ENCODE data around the gene TBX5.

The TBX5 gene

DNA sequence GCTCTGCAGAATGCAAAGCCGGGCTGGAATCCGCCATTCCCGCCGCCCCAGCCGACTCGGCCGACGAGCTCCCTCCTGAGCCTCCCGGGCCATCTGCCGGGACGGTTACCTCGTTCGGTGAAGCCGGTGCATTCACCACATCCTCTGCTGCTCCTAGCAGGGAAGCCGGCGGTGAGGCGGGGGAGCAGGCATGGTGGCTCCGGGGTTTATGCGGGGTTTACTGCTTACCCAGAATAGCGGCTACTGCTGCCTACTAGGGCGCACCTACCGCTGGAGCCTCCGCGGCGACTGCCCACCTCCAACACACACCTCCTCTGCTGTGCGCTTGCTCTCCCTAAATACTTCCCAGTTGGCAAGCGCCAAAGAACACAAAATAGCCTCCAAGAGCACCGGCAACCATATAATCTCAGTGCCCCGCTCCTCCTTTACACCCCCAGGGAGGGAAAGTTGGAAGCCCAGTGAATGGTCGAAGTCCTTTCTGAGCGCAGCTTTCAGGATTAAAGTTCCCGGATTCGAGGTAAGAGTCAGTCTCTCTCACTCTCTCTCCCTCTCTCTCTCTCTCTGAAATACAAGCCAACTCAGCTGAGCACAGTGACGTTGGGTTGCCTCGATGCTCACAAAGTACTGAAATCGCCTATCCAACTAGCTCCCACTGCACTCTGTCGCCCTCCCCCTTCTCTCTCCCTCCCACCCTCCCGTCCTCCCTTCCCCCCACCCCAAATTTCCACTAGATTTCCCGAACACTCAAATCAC is at the start of gene TBX5:
Gene TBX5, minus strand, starts transcription at position 626 of the 753 bp plus-strand sequence. CDS start 2,246 bp downstream, outside the sequence.
- no peak for DNase-seq

GRCh38 chr12:114451657-114452056 is 45.7 kb upstream of the TBX5 start:
- no peak for DNase-seq

DNA sequence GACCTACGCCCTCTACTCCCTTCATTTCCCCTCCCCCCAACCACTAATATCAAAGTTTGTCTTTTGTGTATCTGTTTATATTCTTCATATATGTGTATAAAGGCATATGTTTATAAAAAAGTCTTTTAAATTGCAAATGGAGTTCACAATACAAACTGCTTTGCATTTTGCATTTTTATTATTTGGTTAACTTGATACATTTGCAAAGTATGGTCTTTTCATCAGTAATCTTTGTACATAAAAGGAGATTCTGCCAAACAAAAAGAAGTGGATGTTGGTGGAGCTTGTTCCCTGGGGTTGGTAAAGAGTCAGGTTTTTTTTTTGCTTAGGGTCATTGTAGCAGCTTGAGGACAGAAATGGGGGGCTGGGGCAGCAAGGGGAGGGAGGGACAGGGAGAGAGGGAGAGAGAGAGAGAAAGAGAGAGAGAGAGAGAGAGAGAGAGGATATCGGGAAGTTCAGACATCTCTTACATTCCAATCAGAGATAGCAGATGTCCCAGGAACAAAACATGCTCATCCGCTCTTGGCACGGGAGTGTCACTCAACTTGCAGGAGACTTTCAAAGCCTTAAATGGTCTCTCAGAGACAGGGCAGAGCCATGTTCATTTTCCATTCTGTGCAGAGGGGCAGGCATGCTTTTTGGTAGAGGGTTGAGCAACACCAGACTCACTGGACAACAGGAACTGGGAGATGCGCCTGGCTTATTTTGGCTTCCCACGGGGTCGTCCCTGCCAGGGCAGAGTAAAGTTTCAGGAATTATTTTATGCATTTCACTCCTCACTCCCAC is 44.8 kb upstream of the TBX5 start:
- no peak for DNase-seq

DNA sequence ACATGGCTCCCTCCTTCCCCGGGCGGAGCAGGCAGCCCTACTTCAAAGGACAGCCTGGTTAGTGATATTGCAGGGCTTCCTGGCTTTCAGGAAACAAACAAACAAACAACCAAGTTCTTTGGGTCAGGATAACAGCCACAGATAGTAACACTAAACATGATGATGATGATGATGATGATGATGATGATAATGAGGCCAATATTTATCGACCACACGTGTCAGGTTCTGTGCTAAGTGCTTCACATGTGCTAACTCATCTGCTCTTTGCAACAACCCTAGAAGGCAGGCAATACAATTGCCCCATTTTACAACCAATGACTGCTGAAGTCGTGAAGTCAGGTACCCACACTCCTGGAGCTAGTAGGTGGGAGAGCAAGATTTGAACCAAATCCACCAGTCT is 44.1 kb upstream of the TBX5 start:
- no peak for DNase-seq

DNA sequence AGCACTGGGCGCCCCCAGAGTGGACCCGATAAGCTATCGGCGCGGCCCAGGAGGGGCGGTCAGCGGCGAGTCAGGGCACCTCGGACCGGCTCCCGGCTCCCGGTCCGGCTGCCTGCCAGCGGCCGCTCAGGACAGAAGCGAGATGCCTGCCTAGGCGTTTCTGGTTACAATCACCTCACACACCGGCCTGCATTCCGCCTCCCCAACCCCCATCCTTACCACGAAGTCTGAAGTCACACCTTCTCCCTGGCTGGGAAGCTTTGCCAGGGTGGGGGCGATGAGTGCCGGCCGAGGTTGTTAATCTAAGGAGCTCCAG is 42.6 kb upstream of the TBX5 start:
- no peak for DNase-seq

- DNase-seq: no peak
Measured at GRCh38 chr12:114447799-114448617, 42.1 kb upstream of the TBX5 start.

- DNase-seq: no peak
Measured at GRCh38 chr12:114447274-114447716, 41.4 kb upstream of the TBX5 start.

DNA sequence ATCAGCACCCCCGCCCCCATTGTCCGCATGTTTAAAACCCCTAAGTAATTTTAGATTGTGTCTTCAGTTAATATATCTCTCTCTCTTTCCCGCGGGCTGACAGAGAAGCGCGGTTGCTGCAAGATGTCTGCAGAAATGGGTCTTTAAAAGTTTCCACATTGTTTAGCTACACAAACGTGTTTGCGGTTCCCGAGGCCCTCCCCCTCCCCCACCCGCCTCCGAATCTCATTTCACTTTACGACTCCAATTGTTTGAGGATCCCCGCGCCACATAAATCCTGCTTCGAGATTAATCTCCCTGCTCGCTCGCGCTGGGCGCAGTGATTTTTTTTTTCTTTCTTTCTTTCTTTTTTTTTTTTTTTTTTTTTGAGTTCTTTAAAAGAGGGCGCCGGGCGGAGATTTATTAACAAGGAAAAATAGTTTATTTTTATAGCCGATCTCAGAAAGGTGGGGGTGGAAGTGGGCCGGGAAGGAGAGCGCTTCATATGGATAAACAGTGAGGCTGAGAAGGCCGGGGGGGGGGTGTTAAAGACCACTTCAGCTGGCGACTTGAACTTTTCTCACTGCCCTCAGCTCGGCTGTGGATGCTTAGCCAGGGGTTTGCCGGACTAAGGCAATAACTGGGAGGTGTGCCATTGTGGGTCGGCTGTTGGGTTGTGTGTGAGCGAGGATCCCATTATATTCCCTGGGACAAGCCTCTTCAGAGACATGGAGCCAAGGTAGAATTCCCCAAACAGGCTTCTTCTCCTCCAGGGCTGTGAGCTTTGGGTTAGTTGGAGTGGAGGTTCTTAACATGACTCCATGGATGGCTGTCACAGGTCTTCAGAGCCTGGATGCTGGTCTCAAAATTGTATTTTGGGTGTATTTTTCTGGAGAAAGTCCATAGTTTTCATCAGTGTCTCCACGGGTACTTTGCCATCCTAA is 39.7 kb upstream of the TBX5 start:
- no peak for DNase-seq

DNA sequence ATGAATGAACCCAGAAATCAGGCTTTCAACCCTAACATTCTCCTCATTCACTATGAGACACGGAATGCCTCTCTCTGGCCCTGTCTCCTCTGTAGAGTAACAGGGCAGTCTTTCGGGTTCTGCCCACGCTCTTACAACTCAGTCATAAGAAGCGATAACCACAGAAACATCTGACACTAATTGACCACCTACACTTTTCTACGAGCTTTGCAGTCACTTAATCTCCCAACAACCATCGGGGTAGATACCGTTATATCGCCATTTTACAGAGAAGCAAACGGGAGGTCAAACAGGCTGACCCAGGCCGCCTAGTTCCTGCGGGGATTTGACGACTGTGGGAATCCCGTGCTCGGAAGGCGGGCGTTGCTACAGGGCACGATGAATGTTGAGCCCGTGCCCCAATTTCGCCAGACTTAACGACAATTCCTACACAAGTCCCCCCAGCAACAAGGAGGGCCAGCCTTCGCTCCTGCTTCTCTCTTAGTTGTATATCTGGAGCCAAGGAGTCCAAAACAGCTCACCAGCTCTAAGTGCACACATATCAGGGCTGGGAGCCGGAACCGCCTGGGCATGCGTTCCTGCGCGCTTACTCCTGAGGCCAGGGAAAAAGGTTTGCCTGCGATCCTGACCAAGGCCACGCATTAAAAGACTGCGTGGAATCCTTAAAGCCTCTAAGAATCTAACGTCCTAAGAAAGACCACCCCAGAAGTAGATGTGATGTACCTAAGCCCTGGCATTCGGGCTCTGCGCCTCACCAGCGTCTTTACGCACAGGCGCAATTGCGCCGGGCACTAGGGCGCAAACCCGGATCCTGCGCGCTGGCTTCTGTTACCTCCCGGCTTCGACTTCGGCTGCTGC is 38.7 kb upstream of the TBX5 start:
- no peak for DNase-seq

DNA sequence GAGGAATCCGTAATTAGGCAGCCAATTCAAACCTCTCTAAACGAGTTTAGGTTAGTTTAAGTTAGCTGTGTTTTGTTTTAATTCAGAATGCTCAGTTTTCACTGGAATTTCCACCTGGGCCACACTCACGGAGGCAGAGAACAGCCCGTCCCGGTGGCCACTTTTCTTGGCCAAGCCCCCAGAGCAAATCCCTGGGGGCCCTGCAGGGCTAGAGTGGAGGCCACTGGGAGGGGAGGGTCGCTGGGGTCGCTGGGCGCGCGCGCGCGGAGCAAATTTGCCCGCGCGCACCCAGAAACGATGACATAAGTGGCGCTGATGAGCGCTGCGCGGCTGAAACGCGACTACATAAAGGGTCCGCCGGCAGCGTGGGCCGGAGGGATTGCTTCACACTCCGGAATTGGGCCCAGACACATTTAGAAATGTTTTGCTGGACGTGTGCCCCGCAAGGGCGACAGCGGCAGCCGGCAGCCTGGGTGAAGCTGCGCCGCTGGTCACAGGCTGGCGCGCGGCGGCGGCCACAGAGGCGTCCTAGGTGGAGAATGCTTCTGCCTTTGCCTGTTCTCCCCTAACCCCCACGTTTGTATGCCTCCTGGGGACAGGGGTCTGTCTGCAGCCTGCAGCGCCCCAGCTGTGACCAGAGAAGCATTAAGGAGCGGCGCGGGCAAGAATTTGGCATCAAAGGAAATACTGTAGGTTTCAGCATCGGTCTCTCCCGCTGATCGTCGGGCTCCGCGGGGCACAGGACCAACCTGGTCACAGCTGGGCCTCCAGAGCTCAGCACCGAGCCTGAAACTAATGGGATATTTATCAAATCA is 37.9 kb upstream of the TBX5 start:
- no peak for DNase-seq

DNA sequence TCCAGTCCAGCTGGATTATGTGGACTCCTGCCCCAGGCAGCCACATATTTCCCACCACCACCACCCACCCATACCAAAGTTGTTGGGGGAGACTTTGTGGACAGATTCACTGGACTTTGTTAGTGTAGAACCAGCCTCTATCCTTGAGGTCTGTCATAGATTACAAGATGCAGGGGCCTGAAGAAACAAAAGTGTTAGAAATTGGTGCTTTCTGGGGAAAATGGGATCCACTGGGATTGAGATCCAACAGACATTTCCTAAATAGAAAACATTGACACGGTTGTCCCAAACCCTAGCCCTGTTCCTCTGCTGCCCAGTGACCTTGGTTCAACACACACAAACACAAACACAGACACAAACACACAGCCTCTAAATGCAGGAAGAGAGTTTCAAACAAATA is 36.6 kb upstream of the TBX5 start:
- no peak for DNase-seq

GRCh38 chr12:114441545-114441944 is 35.6 kb upstream of the TBX5 start:
- DNase-seq: no peak

- DNase-seq: no peak
Measured at GRCh38 chr12:114441039-114441383, 35.1 kb upstream of the TBX5 start.

GRCh38 chr12:114440270-114441038 is 34.5 kb upstream of the TBX5 start:
- no peak for DNase-seq

GRCh38 chr12:114439817-114440216 is 33.9 kb upstream of the TBX5 start:
- no peak for DNase-seq

- no peak for DNase-seq
Measured at GRCh38 chr12:114439261-114439683, 33.3 kb upstream of the TBX5 start.

DNA sequence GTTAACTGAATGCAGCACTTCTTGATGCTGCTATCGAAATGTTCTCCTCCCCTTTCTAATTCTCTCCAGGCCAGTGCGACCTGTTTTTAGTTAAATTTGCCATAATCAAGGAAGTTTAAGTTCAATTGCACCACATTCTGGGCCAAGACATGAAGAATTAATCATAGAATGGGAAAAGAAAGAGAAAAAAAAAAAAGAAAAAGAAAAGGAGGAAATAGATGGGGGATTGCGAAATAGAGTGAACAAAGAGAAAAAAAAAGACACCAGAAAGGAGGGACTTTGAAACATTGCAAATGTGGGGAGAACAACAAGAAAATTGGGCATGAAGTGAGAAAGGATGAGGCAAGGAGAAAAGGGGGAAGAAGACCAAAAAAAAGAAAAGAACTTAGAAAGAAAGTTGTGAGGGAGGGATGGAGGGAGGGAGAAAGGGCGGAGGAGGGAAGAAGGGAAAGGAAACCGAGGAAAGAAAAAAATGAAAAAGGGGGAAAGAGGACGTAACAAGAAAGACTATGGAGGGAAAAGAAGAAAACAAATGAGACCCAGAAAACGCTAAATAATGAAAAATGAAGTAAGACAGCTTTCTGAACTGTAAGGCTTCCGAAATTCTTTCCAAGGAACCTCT is 32.8 kb upstream of the TBX5 start:
- no peak for DNase-seq

DNA sequence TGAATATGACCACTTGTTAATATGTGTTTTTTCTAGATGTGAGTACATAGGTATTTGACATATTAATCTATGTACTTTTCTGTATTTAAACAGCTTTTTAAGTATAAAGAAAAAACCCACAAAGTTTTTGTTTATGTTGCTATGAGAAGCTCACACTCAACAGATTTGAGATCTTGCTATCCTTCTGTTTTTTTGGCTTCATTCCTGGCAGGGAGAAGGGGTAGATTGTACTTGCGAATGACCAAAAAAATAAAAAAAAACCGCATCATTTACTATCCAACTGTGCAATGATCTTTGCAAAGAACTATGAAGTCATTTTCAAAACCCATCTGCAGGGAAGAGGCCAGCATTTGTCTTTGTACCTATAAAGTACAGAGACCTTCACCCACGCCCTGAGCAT is 28.4 kb upstream of the TBX5 start:
- no peak for DNase-seq

DNA sequence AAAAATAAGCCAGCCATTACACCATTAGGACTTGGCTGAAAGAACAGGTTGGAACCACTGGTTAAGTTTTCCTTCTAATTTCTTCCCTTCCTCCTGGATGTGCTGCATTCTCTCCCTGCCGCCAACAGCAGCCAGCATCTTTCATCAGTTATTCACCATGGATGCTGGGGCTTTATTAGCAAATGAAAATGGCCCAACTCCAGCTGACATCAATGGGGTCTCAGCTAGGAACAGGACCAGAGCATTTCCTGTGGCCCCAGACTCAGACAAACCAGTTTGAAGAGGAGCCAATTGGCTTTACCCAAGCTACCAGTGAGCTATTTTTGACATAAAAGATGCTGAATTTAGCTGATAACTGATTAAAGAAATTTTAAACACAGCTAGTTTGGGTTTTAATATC is 26.0 kb upstream of the TBX5 start:
- DNase-seq: no peak
